Activated CD8-positive, alpha-beta memory T cell treated with anti-CD3 and anti-CD28 coated beads, Interleukin-2, amount 50 U/mL, for 48 hours (primary cell): Measurements from ENCODE around the gene GARRE1.
"Not testable (repeated sequence)": the region's sequence is repeated elsewhere in the genome, so short reads cannot be mapped to it uniquely, and the experiment has no call there.

ENCODE experiments used
- DNase-seq: peaks from one replicate; pipeline ENCODE4 v3.0.0-alpha.2; 2020

Gene GARRE1, protein sequence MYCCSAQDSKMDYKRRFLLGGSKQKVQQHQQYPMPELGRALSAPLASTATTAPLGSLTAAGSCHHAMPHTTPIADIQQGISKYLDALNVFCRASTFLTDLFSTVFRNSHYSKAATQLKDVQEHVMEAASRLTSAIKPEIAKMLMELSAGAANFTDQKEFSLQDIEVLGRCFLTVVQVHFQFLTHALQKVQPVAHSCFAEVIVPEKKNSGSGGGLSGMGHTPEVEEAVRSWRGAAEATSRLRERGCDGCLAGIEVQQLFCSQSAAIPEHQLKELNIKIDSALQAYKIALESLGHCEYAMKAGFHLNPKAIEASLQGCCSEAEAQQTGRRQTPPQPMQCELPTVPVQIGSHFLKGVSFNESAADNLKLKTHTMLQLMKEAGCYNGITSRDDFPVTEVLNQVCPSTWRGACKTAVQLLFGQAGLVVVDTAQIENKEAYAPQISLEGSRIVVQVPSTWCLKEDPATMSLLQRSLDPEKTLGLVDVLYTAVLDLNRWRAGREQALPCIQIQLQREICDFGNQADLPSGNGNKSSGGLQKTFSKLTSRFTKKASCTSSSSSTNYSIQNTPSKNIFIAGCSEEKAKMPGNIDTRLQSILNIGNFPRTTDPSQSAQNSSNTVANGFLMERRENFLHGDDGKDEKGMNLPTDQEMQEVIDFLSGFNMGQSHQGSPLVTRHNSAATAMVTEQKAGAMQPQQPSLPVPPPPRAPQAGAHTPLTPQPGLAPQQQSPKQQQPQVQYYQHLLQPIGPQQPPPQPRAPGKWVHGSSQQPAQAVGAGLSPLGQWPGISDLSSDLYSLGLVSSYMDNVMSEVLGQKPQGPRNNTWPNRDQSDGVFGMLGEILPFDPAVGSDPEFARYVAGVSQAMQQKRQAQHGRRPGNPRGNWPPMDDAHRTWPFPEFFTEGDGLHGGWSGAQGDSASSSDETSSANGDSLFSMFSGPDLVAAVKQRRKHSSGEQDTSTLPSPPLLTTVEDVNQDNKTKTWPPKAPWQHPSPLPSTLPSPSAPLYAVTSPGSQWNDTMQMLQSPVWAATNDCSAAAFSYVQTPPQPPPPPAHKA (N-terminal part only)

DNA sequence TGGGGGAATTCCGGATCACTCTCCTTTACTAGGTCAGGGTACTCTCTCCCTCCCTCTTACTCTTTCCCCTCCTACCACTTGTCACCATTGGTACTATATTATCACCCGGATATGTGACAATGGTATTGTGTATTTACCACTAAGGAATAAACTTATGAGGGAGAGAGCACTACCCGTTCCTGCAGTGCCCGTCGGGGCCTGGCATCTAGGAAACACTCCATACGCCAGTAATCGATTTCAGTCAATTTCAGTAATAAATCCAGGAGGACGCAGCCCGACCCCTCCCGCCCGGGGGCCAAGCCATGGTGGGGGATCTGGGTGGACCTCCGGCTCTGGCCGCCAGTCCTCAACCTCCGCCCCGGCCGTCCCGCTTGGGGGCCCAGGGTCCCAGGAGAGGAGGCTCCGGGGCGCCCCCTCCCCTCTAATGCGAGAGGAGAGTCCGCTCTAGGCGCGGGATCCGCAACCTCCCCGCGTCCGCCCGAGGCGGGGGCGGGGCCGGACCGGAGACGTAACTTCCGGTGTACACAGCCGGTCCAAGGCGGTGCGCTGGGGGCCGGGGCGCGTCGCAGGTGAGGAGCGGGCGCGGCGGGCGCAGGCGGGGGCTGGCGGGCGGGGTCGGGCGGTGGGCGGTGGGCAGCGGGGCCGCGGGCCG, at the start of gene GARRE1:
Gene GARRE1 (plus strand): TSS at position 509 of the 652 bp plus-strand sequence. CDS start 45,920 bp downstream, outside the sequence.
- DNase-seq: peak; percentile 93

DNA sequence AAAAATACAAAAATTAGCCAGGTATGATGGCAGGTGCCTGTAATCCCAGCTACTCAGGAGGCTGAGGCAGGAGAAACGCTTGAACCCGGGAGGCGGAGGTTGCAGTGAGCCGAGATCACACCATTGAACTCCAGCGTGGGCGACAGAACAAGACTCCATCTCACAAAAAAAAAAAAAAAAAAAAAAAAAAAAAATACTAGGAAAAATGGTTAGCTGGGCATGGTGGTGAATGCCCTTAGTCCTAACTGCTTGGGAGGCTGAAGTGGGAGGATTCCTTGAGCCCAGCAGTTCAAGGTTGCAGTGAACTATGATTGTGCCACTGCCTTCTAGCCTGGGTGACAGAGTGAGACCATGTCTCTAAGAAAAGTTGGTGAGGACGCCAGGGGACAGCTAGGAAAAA, 49.0 kb upstream of the GARRE1 start:
- not testable (repeated sequence) for DNase-seq

DNA sequence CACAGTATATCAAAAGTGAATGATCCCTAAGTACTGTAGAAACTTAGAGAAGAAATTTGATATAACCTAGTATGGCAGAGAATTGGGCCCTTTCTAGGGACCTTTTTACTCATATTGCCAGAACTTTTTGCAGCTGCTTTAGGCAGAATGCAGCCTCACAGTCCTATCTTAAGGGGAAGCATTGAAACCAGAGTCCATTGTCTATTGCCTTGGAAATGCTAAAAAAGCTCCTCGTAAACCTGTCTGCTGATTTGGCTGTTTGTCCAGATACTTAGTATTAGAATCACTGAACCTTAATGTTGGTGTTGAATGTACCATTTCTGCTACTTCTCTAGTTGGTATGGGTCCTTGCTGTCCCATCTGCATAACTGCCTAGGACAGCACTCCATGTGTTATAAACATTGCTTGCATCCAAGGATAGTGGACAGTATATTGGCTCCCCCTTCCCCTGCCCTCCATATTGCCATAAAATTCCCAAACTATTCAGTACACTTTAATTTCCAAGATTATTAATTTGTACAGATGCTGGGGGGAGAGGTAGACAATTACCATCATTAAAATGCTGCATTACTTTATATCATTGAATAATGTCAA, 46.0 kb upstream of the GARRE1 start:
- DNase-seq: no peak

DNA sequence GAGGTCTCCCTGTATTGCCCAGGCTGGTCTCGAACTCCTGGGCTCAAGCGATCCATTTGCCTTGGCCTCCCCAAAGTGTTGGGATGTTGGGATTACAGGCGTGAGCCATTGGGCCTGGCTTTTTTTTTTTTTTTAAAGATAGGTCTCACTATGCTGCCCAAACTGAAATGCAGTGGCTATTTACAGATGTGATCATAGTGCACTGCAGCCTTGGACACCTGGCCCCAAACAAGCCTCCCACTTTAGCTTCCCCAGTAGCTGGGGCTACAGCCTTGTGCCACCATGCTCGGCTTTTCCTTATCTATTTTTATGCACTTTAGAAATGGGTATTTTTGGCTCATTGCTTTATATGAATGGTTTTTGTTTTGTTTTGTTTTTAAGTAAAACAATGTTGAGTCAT, 44.6 kb upstream of the GARRE1 start:
- no peak for DNase-seq

DNA sequence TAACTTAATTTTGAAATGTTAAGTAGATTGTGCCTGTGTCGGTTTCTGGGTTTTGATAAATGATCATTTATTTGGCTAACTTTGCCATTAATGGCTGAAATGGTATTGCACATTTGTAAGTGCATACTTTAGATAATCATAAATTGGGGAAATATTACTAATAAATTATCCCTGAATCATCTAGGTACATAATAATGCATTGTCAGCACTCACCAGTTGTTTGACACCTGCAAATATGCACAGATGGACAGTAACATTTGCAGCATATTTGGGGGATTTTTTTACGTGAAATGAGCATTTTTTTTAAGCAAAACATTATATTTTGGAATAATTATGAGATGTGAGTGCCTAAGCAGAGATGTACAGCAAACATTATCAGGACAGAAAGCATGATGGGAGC, 41.1 kb upstream of the GARRE1 start:
- DNase-seq: no peak

DNA sequence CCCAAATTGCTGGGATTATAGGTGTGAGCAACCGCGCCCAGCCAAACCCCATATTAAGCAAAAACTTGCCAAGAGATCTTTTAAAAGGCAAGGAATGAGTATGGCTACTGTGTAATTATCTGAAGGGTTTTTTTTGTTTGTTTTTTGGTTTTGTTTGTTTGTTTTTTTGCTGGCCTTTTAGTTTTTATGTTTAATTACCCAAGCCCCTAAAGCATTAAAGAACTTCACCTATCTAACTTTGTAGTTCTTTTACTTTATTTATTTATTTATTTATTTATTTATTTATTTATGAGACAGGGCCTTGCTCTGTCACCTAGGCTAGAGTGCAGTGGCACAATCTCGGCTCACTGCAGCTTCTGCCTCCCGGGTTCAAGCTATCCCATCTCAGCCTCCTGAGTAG, 40.3 kb upstream of the GARRE1 start:
- no peak for DNase-seq

DNA sequence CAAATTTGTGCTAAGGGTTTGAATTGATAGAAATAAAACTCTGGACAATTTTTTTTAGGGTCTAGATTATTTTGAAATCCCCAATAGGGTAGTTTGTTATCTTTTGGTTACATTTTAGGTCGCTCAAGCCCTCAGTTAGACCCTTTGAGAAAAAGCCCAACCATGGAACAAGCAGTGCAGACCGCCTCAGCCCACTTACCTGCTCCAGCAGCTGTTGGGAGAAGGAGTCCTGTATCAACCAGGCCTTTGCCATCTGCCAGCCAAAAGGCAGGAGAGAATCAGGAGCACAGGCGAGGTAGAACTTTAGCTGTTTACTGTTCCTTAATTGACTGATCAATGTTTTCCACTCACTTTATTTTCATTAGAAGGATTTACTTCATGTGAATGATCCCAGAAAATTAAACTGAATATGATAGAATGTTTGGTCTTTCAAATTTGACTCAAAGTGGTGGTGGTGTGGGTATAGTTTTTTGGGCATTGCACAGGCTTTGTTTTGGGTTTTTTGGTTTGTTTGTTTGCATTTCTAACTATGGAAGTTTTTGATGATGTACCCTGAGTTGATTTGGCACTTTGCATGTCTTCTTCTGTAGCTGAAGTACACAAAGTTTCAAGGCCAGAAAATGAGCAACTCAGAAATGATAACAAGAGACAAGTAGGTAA, 39.2 kb upstream of the GARRE1 start:
- no peak for DNase-seq

DNA sequence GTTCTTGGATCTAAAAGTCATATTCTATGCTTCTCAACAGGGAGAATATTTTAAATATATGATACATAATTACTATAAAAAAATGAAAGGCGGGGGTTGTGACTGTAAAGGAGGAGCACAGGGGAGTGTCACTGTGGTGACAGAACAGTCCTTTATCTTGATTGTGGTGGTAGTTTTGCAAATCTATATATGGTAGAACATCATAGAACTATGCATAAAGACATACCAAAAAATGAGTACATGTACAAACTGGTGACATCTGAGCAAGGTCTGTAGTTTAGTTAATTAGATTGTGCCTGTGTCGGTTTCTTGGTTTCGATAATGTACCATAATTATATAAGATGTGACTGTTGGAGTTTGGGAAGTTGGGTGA, 38.7 kb upstream of the GARRE1 start:
- DNase-seq: no peak

DNA sequence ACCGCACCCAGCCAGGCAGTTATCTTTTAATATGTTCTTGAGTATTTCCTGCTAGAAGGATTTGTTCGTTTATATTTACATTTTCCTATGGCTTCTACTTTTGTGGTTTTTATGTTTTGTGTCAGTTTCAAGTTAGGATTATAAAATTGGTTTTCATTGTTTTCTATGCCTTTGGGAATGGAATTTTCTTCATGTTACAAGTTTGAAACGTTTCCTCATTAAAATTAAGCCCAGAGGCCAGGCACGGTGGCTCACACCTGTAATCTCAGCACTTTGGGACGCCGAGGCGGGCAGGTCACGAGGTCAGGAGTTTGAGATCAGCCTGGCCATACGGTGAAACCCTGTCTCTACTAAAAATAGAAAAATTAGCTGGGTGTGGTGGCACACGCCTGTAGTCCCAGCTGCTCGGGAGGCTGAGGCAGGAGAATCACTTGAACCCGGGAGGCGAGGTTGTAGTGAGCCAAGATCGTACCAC, 37.6 kb upstream of the GARRE1 start:
- DNase-seq: not testable (repeated sequence)

DNA sequence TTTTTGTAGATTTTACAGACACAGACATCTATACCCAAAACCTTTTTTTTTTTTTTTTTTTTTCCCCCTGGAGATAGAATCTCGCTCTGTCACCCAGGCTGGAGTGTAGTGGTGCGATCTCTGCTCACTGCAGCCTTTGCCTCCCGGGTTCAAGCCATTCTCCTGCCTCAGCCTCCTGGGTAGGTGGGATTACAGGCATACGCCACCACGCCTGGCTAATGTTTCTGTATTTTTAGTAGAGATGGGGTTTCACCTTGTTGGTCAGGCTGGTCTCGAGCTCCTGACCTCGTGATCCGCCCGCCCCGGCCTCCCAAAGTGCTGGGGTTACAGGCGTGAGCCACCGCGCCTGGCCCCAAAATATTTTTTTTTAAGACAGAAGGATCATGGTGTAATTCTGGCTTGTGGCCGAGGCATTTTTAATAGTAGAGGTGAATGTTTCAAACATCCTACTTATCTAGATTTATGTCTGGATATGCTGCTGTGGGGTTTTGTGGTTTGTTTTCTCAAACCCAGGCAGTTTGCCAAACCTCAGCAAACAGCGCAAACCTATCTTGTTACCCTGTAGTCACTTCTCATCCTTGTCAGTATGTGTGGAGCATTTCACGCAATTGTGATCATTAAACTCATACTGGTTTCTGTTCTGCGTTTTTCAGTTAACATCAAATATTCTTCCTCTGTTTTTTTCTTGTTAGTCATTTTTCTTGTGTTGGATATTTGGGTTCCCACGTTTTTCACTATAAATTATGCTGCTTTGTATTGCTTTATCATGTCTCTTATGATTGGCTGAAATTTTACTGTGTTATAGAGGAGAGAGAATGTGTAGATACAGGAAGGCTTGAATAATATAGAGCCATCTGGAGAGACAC, 36.2 kb upstream of the GARRE1 start:
- peak; percentile 70 for DNase-seq

DNA sequence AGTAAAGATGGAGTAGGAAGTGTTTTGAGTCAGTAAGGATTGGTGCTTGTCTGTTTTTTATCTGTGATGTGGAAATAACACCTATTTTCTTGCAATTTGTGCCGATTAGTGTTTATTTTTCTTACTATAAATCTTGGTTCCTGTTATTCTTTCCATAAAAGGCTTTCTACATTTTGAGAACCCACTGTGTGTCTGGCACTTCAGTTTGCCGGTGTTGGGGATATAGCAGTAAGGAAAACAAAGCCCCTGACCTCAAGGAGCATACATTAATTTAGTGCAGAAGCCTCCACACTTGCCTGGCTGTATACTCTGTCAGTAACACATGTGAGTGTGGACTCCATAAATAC, 35.6 kb upstream of the GARRE1 start:
- no peak for DNase-seq

DNA sequence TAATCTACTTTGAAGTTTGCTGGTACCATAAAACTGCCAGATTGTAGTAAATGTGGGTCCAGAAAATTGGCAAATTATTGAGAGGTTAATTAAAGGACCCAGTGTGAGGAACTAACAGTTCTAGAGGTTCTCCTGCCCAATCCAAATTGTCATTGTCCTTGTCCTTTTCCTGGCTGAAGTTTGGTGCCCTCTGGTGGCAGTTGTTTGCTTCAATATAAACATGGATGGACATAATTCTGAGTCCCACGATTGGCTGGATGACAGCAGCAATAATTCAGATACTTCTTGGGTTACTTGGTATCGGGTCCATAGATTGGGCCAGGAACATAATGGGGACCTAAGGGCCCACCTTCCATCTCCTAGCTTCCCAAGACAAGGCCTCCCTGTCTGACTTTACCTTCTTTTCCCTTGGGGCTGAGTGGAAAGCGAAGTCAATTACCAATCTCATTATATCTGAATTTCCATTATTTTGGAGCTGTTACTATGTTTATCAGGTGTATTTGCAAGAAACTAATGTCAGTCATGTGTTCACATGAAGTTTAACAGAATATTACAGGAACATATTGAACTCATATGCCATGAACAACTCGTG, 33.8 kb upstream of the GARRE1 start:
- peak; percentile 74 for DNase-seq

DNA sequence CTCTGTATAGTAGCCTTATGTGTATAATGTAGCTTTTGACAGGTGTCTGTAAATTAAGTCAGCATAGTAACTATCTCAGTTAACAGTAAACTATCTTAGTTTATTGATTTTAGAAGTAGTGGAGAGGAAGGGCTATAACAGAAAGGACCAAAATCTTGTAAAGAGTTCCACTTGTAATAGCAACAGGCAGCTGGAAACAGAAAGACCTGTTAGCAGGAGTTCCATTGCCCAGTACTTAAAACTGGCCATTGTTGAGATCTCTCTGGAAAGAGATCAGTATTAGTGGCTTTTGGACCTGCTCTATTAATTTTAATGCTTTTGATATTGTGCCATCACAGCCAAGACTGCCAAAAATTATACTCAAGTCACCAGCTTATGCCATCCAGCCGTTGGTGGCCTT, 32.0 kb upstream of the GARRE1 start:
- no peak for DNase-seq

DNA sequence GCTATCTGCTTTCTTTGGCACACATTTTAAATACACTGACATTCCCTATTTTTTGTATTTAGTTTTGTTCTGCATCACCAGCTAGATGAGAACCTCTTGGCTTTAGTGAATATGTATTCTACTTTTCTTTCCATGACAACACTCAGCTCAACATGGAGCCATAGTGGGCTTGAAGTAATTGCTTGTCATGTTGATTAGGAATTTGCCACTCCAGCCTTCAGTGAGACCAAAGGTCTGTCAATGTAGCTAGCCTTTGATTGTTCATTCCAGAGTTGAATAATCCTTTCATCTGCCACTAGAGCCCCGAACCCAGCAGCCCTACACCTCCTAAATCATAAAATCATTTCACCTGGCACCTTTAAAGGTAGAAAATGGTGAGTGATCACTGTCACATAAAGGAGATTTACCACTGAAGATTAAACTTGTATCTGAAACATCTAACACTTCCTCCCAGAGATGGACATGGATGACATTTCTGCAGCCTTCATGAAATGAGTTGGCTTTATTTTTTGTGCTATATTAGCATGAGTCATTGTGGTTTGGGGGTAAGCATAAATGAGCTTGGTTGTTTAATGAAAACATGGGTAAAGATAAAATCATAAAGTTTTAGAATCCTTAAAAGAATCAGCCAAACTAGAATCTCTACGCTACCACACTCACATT, 29.2 kb upstream of the GARRE1 start:
- no peak for DNase-seq

DNA sequence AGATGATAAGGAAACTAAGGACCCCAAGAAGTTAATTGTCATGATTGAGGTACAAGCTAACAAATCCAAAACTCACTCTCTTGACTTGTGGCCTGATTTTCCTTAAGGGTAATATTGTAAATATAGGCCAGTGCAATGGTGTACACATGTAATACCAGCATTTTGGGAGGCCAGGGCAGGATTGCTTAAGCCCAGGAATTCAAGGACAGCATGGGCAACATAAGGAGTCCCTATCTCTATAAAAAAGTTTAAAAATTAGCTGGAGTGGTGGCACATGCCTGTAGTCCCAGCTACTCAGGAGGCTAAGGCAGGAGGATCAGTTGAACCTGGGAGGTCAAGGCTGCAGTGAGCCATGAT, 28.7 kb upstream of the GARRE1 start:
- no peak for DNase-seq

DNA sequence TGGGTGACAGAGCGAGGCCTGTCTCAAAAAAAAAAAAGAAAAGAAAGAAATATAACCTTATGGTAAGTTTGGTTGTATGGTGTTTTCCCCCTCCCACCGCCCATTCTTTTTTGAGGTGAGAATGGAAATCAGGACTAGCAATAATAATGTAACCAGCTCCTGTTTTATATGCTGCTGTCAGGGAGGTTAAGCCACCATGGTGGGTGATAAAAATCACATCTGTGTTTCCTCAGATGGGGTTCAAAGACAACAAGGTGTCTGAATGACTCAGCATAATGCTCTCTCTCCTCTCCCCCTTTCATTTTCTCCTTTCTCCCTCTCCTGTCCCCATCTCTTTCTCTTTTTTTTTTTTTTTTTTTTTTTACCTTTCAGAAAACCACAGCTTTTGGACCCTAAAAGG, 28.3 kb upstream of the GARRE1 start:
- DNase-seq: no peak

DNA sequence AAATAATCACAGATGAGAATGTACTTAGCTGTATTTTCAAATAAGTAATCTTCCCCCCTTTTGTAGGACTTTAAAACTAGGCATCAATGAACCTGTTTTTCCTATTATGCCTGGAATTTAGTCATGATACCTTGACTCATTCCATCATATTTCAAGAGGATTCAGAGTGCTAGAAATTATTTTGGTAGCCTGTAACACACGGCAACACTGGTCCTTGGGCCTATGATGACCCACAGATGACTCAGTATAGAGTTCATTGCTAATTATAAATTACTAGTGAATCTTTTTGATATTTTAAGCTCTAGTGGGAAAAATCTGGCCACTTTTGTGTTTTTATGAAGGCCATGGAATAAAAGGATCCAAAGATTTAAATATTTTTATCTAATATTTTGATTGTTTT, 26.0 kb upstream of the GARRE1 start:
- DNase-seq: no peak

DNA sequence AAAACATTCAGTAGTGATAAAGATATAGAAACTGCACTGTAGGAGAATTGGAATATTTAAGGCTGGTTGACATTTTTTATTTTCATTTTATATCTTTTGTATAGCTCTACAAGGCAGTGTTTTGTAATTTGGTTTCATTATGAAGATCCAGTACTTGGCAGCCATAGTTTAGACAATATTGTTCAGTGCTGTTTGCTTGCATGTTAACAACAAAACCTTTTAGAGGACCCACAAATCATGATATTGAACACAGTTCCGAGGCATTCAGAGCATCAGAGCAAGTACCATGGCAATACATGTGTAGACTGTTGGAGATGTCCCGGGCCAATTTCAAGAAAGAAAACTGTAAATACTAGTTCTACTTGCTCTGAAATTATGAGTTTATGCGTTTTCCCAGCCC, 25.6 kb upstream of the GARRE1 start:
- DNase-seq: no peak

DNA sequence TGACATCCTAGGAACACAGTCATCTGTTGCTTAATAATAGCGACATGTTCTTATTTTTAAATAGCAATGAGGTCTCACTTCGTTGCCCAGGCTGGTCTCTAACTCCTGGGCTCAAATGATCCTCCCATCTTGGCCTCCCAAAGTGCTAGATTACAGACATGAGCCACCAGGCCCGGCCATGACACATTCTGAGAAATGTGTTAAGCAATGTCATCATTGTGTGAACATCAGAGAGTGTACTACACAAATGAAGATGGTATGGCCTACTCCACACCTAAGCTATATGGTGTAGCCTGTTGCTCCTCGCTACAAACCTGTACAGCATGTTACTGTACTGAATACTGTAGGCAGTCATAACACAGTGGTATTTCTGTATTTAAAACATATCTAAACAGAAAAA, 24.6 kb upstream of the GARRE1 start:
- no peak for DNase-seq

DNA sequence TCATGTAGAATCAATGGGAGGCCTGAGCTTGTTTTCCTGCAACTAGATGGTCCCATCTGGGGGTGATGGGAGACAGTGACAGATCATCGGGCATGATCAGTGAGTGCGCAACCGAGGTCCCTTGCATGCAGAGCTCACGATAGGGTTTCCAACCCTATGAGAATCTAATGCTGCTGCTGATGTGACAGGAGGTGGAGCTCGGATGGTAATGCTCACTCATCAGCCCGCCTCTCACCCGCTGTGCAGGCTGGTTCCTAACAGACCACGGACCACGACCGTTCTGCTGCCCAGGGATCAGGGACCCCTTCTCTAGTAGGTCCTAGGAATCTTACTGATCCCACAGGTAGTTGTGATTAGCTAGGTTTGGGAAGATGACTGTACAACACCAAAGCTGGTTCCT, 23.5 kb upstream of the GARRE1 start:
- no peak for DNase-seq
